HG02588 (cell line): Measurements from ENCODE around the gene TMEM259.
"Not testable (repeated sequence)": the region's sequence is repeated elsewhere in the genome, so short reads cannot be mapped to it uniquely, and the experiment has no call there.

Experiments used
- ATAC-seq: cut with Tn5 transposase; IDR thresholded peaks from one replicate; pipeline ENCODE4 v1.9.1; 2021; ENCODE audit warnings: mild to moderate bottlenecking, moderate library complexity; ENCODE audit not compliant: unreplicated experiment

Gene TMEM259

GRCh38 chr19:1040476-1041271, 19.8 kb upstream of the TMEM259 start:
- peak; percentile 34 for ATAC-seq

- peak; percentile 72 for ATAC-seq
Measured at GRCh38 chr19:1039646-1040475, 18.9 kb upstream of the TMEM259 start, which contains the start of gene ABCA7. Gene ABCA7, plus strand, starts transcription at chr19:1040107. Its CDS starts 1,255 bp downstream, at chr19:1041362.

- ATAC-seq, result no peak
Measured at GRCh38 chr19:1038978-1039645, 18.2 kb upstream of the TMEM259 start.

GRCh38 chr19:1037621-1038064, 16.7 kb upstream of the TMEM259 start:
- no peak for ATAC-seq

GRCh38 chr19:1035998-1036621, 15.2 kb upstream of the TMEM259 start:
- ATAC-seq, result no peak

GRCh38 chr19:1032264-1032867, 11.4 kb upstream of the TMEM259 start:
- ATAC-seq, result no peak

GRCh38 chr19:1028062-1028926, 7.4 kb upstream of the TMEM259 start:
- ATAC-seq, result peak; percentile 32

GRCh38 chr19:1027650-1028061, 6.7 kb upstream of the TMEM259 start:
- no peak for ATAC-seq

GRCh38 chr19:1026783-1027649, 6.1 kb upstream of the TMEM259 start:
- ATAC-seq, result no peak

- ATAC-seq, result peak; percentile 51
Measured at GRCh38 chr19:1025960-1026782, 5.2 kb upstream of the TMEM259 start, which contains the start of gene CNN2. Gene CNN2, plus strand, starts transcription at chr19:1026608. Its CDS starts 54 bp downstream, at chr19:1026662.

GRCh38 chr19:1025080-1025479, 4.2 kb upstream of the TMEM259 start:
- ATAC-seq, result not testable (repeated sequence)

GRCh38 chr19:1023883-1024188, 2.9 kb upstream of the TMEM259 start:
- ATAC-seq, result not testable (repeated sequence)

GRCh38 chr19:1019980-1020867, 699 bp downstream of the TMEM259 start:
- no peak for ATAC-seq

GRCh38 chr19:1019616-1019961, 1.3 kb downstream of the TMEM259 start:
- no peak for ATAC-seq

- no peak for ATAC-seq
Measured at GRCh38 chr19:1018932-1019615, 1.8 kb downstream of the TMEM259 start.

GRCh38 chr19:1018393-1018792, 2.5 kb downstream of the TMEM259 start:
- no peak for ATAC-seq
